ENCODE measurements around the gene CCDC92B. TPM values are rescaled to one million over a fixed set of nuclear protein-coding genes. Genes with fewer than 3 reads are reported as not detected.

Gene CCDC92B
- total and polyA plus RNA-seq, 10 of the 15 experiments (the other 5 are each of a cell fraction or from before 2014, with no cell fraction given): not detected

DNA sequence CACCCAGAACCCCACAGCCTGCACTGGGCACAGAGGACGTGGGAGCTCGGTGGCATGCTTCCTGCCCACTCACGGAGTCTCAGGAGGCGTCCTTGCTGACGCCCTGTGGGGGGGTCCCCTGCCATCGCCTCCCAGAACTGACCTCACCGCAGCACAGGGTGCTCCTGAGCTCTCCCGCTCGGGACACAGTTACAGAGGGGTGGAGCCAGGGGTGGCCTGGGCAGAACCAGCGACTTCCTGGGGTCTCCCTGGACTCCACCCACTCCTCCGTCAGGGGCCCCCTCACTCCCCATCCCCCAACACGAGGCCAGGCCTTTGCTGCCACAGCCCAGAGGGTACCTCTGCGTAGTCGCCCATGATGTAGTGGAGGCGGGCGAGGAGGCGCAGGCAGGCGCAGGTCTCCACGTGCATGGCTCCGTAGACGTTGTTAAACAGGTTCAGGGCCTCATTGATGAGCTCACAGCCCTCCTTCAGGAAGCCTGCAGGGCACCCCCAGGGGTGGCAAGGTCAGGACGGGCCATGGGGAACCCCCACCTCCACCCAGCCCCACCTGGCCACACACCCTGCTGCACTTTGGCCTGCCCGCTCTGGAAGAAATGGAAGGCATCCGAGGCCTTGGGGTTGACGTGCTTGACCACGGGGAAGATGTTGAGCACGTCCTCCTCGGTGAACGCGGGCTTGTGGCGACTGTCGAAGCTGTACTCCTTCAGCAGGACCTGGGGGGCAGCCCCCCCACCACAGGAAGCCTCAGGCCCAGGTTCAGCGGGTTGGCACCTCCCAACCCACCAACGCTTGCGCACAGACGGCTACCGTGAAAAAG is 55.7 kb downstream of the CCDC92B start:
- Histone ChIP-seq H3K79me2 (ENCODE audit: control insufficient read depth, insufficient read depth, low read length) (no peaks in the 10 kb centered on the region), H3K4me3 (no peak overlapping the region), H3K4me1 (ENCODE audit: control insufficient read depth, insufficient read depth, low read length) (no peaks in the 10 kb centered on the region), H4K20me1 (ENCODE audit: control insufficient read depth, insufficient read depth) (peaks cover 2% of the 10 kb centered on the region; the same call in 1 of the 2 replicates), H3K4me2 (ENCODE audit: control insufficient read depth, insufficient read depth) (no peak overlapping the region), H2AFZ (ENCODE audit: control insufficient read depth, low read depth, low read length) (no peak overlapping the region), H3K27me3 (replicated peaks in 1 of 2; ENCODE audit: control insufficient read depth in 2 of 2, insufficient read depth in 2 of 2, low read length in 1 of 2) (no peaks in the 10 kb centered on the region), H3K27ac (ENCODE audit: control insufficient read depth, insufficient read depth) (no peak overlapping the region), H3K9me3 (replicated peaks; ENCODE audit: control insufficient read depth, insufficient read depth, low read length) (no peaks in the 10 kb centered on the region), H3K36me3 (ENCODE audit: control insufficient read depth in 2 of 2, insufficient read depth in 2 of 2, low read length in 1 of 2) (peaks cover 0 to 55% of the 10 kb centered on the region in 2 experiments; a peak in 2 of 4 replicates), H3K9ac (ENCODE audit: control insufficient read depth, insufficient read depth, low read length) (no peak overlapping the region)
- ChIA-PET POLR2A (no interaction called here), SMC1A (ENCODE audit: uncharacterized antibody, unreplicated experiment) (no interaction called here), CTCF (no interaction called here), RAD21 (ENCODE audit: unreplicated experiment) (no interaction called here)
- DNase-seq (ENCODE audit: low read depth, low spot score) (no peak), ATAC-seq (no peak), FAIRE-seq (no peak)
- intact Hi-C loops (cut with micrococcal nuclease; ENCODE audit: unreplicated experiment) (no loop called here), in situ Hi-C loops (cut with MboI) (no loop called here)
- no TSS peak for BruUV-seq (replicated peaks)
- whole genome bisulfite sequencing (ENCODE audit: insufficient coverage, insufficient replicate concordance, low lambda C conversion rate, missing lambda C conversion rate): 70% methylated on average over 37 of the region's 37 CpGs
- TF ChIP-seq SUZ12 (IDR thresholded peaks at IDR 0.05; ENCODE audit: unreplicated experiment) (no peak), IKZF2 (IDR thresholded peaks at IDR 0.05) (no peak), MYC (IDR thresholded peaks at IDR 0.05; ENCODE audit: insufficient read depth, insufficient read length, insufficient replicate concordance, low read length, severe bottlenecking) (no peak), TCF3 (IDR thresholded peaks at IDR 0.05; ENCODE audit: borderline replicate concordance, insufficient read depth, low read depth, low read length) (no peak), TAF1 (IDR thresholded peaks at IDR 0.05; ENCODE audit: borderline replicate concordance, low read depth, low read length) (no peak), EP300 (IDR thresholded peaks at IDR 0.05; ENCODE audit: borderline replicate concordance in 1 of 2, control insufficient read depth in 1 of 2, low read depth in 2 of 2, low read length in 2 of 2) (no peak), EGR1 (IDR thresholded peaks at IDR 0.05; ENCODE audit: borderline replicate concordance in 1 of 2, low read depth in 2 of 2, low read length in 2 of 2) (no peak), RAD51 (IDR thresholded peaks at IDR 0.05) (no peak), ZZZ3 (IDR thresholded peaks at IDR 0.05; ENCODE audit: control insufficient read depth, insufficient read length, low read depth) (no peak), STAT1 (conservative IDR thresholded peaks at IDR 0.05) (no peak), ZNF217 (IDR thresholded peaks at IDR 0.05) (no peak), NFXL1 (IDR thresholded peaks at IDR 0.05; ENCODE audit: borderline replicate concordance) (no peak), SMAD5 (IDR thresholded peaks at IDR 0.05; ENCODE audit: low read depth) (no peak)
- TF ChIP-seq, protein P1, sequence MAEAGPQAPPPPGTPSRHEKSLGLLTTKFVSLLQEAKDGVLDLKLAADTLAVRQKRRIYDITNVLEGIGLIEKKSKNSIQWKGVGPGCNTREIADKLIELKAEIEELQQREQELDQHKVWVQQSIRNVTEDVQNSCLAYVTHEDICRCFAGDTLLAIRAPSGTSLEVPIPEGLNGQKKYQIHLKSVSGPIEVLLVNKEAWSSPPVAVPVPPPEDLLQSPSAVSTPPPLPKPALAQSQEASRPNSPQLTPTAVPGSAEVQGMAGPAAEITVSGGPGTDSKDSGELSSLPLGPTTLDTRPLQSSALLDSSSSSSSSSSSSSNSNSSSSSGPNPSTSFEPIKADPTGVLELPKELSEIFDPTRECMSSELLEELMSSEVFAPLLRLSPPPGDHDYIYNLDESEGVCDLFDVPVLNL (IDR thresholded peaks at IDR 0.05; ENCODE audit: low read depth, low read length): no peak
- TF ChIP-seq, protein P2, sequence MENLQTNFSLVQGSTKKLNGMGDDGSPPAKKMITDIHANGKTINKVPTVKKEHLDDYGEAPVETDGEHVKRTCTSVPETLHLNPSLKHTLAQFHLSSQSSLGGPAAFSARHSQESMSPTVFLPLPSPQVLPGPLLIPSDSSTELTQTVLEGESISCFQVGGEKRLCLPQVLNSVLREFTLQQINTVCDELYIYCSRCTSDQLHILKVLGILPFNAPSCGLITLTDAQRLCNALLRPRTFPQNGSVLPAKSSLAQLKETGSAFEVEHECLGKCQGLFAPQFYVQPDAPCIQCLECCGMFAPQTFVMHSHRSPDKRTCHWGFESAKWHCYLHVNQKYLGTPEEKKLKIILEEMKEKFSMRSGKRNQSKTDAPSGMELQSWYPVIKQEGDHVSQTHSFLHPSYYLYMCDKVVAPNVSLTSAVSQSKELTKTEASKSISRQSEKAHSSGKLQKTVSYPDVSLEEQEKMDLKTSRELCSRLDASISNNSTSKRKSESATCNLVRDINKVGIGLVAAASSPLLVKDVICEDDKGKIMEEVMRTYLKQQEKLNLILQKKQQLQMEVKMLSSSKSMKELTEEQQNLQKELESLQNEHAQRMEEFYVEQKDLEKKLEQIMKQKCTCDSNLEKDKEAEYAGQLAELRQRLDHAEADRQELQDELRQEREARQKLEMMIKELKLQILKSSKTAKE (IDR thresholded peaks at IDR 0.05; ENCODE audit: low read depth, poor library complexity, severe bottlenecking): no peak
- TF ChIP-seq, protein P3, sequence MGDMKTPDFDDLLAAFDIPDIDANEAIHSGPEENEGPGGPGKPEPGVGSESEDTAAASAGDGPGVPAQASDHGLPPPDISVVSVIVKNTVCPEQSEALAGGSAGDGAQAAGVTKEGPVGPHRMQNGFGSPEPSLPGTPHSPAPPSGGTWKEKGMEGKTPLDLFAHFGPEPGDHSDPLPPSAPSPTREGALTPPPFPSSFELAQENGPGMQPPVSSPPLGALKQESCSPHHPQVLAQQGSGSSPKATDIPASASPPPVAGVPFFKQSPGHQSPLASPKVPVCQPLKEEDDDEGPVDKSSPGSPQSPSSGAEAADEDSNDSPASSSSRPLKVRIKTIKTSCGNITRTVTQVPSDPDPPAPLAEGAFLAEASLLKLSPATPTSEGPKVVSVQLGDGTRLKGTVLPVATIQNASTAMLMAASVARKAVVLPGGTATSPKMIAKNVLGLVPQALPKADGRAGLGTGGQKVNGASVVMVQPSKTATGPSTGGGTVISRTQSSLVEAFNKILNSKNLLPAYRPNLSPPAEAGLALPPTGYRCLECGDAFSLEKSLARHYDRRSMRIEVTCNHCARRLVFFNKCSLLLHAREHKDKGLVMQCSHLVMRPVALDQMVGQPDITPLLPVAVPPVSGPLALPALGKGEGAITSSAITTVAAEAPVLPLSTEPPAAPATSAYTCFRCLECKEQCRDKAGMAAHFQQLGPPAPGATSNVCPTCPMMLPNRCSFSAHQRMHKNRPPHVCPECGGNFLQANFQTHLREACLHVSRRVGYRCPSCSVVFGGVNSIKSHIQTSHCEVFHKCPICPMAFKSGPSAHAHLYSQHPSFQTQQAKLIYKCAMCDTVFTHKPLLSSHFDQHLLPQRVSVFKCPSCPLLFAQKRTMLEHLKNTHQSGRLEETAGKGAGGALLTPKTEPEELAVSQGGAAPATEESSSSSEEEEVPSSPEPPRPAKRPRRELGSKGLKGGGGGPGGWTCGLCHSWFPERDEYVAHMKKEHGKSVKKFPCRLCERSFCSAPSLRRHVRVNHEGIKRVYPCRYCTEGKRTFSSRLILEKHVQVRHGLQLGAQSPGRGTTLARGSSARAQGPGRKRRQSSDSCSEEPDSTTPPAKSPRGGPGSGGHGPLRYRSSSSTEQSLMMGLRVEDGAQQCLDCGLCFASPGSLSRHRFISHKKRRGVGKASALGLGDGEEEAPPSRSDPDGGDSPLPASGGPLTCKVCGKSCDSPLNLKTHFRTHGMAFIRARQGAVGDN (IDR thresholded peaks at IDR 0.05): no peak

Measured in GM12878 (cell line).